Measurements from ENCODE around the gene ERN2.
"Not testable (repeated sequence)": the region's sequence is repeated elsewhere in the genome, so short reads cannot be mapped to it uniquely, and the experiment has no call there.

The ERN2 gene

DNA sequence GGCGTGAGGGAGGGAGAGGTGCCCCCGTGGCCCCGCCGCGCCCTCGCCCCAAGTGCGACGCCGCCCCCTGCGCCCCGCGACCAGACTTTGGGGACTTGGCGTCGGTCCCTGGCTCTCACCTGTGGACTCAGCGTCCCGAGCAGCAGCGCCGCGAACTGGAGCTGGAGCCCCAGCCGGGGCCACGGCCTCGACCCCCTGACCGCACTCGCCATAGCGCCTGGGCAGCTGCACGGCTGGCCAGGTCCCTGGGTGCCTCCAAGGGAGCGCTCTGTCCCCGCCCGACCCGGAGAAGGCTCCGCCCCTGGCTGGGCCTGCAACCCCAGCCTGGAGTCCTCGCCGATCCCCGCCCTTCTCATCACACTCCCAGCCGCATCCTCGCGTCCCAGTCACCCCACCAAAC lies at the start of gene ERN2:
Gene ERN2 (minus strand): TSS at position 247 of the 400 bp plus-strand sequence. CDS start 35 bp downstream, at position 212.
- DNase-seq = no peak

DNA sequence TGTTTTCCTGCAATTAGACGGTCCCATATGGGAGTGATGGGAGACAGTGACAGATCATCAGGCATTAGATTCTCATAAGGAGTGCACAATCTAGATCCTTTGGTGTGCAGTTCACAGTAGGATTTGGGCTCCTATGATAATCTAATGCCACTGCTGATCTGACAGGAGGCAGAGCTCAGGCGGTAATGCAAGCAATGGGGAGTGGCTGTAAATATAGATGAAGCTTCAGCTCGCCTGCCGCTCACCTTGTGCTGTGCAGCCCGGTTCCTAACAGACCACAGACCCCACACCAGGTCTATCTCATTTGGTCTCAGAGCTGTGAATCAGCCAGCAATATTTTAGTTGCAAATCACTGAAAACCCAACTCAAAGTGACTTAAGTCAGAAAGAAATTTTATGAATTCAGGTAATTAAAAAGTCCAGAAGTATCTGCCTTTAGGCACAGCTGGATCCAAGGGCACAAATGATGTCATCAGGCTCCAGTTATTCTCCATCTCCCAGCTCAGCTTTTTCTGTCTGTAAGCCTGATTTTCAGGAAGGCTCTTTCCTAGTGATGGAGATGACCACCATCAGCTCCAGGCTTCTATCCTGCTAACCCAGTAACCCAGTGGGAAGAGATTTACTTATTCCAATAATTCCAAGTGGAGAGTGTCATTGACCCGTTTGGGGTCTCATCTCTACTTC lies 45.1 kb upstream of the ERN2 start:
- no peak for DNase-seq

DNA sequence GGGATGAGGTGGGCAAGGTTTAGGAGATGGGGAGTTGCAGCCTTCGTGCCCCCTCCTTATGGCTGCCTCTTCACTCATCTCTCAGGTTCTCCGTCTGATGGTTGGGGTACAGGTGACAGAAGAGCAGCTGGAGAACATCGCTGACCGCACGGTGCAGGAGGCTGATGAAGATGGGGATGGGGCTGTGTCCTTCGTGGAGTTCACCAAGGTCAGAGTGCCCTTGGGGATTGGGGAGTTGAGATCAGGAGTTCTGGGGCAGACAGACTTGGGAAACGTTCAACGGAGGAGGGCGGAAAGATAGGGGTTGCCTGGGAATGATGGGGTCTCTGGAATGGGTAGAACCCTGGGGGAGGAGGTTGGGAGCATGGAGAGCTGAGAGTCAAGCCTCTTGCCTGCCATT lies 44.1 kb upstream of the ERN2 start:
- DNase-seq = no peak

DNA sequence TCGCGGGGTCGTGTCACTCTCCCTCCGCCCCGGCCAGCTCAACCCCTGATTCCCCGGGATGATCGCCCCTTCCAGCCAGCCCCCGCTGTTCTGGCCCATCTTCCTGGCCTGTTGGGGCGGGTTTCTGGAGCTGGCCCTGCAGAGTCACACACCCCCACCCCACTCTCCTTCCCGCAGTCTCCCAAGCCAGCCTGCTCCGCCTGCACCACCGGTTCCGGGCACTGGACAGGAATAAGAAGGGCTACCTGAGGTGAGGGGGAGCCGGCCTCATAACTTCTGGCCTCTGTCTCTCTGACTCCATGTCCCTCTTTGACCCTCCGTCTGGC lies 42.4 kb upstream of the ERN2 start:
- no peak for DNase-seq

- DNase-seq = no peak
These were observed 41.8 kb upstream of the ERN2 start, which contains the start of gene CHP2 for GRCh38 chr16:23754594-23755483. Gene CHP2, plus strand, starts transcription at chr16:23755026. Its CDS starts 24 bp downstream, at chr16:23755050.

DNA sequence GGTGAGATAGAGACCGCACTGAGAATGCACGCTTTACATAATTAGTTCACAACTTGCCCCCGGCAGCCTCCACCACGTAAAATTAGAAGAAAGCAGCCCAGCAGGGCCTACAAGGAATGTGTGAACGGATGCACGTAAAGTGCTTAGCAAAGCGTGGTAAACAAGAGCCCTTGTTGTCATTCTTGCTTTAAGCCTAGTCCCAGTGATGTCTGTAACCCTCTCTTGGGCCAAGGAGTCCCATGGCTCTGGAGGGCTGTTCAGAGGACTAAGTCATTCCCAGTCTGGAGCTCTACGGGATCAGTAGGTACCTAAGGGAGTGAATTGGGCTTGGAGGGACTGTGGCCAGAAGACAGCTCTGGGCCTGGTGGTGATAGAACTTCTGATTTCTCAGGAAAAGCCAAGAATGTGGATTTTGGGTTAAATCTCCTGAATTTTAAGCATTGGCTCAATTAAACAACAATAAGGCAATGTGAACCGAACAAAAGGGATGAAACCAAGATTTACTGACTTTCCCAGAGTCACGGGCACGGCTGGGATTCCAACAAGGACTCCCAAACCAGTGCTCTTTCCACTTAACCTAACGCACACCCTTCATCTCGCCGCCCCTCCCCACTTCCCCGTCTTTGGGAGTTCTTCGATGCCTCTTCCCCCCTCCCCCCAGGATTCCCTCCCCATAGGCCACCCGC lies 41.0 kb upstream of the ERN2 start:
- no peak for DNase-seq

DNA sequence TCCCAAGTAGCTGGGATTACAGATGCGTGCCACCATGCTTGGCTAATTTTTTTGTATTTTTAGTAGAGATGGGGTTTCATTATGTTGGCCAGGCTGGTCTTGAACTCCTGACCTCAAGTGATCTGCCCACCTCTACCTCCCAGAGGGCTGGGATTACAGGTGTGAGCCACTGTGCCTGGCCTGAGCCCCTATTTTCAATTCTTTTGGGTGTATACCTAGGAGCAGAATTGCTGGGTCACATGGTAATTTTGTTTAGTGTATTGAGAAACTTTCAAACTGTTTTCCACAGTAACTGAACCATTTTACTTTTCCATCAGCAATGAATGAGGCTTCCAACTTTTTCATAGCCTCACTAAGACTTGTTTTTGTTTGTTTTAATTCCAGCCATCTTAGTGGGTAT lies 38.0 kb upstream of the ERN2 start:
- not testable (repeated sequence) for DNase-seq

GRCh38 chr16:23748630-23749029 lies 35.6 kb upstream of the ERN2 start:
- DNase-seq = no peak

DNA sequence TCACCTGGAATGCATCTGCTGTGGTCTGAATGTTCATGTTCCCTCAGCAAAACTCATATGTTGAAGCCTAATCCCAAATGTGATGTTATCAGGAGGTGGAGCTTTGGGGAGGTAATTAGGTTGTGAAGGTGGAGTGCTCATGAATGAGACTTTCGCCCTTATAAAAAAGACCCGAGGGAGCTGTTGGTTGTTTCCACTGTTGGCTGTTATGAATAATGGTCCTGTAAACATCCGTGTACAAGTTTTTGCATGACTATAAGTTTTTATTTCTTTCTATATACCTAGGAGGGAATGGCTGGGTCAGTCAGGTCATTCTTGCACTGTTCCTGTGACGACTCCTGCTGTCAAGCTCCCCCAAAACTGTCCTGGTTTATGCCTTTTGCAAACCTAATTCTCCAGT lies 32.2 kb upstream of the ERN2 start:
- DNase-seq = no peak

DNA sequence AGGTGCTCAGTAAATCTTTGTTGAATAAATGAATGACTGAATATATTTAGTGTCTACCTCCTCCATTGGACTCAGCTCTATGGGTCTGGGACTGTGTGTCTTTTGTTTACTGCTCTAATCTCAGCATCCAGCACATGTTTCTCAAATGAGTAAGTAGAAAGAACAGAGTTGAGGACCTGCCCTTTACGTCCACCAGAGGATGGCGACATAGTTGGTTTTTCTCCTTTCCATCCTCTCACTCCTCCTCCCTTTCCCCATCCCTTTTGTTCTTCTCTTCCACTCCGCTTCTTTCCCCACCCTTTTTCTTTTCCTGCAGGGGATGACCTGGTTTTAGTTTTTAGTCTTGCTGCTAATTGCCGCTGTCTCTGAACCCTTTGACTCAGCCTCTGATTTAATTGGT lies 29.7 kb upstream of the ERN2 start:
- DNase-seq = no peak

- DNase-seq = no peak
These were observed 28.8 kb upstream of the ERN2 start for GRCh38 chr16:23741675-23742303.

- no peak for DNase-seq
These were observed 26.5 kb upstream of the ERN2 start for GRCh38 chr16:23739516-23739915.

GRCh38 chr16:23737423-23738028 lies 24.5 kb upstream of the ERN2 start:
- DNase-seq = not testable (repeated sequence)

DNA sequence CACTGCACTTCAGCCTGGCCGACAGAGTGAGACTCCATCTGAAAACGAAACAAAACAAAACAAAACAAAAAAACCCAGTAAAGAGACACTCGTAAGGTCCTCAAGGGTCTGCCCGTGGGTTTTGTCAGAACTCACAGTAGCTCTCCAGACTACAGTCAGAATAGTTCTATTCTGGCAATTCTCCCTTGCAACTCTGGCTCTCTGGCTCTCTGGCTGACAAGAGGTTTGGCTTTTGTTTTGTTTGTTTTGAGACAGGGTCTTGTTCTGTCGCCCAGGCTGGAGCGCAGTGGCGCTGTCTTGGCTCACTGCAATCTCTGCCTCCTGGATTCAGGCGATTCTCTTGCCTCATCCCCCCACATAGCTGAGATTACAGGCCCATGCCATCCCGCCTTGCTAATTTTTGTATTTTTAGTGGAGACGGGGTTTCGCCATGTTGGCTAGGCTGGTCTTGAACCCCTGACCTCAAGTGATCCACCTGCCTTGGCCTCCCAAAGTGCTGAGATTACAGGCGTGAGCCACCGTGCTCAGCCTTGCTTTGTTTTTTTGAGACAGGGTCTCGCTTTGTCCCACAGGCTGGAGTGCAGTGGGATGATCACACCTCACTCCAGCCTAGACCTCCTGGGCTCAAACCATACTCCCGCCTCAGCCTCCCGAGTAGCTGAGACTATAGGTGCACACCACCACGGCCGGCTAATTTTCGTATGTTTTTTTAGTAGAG lies 21.3 kb upstream of the ERN2 start:
- no peak for DNase-seq

DNA sequence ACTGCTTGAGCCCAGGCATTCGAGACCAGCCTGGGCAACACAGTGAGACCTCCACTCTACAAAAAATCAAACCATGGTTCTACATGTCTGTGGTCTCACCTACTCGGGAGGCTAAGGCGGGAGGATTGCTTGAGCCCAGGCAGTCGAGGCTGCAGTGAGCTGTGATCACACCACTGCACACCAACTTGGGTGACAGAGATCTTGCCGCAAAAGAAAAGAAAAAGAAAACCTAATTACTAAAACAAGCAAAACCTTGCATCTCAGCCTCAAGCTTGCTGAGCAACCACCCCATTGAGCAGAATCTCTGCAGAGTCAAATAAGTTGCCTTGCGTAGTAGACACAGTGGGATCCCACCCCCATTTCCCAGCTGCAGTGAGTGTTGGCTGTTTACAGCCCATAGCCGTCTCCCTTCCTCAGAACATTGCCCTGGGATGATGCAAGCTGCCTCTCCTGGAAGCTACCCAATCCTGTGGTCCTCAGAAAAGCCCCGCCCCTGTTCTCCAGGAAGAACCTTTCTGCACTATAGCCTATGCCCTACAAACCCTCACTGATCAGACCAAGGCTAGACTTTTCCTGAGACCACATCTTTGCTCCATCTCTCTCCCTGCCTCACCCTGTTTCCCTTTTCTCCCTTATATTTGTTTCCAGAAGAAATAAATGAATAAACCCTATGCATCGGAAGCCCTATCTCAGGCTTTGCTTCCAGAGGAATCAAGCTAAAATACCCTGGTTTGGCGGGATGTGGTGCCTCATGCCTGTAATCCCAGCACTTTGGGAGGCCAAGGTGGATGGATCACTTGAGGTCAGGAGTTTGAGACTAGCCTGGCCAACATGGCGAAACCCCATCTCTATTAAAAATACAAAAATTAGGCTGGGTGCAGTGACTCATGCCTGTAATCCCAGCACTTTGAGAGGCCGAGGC lies 16.7 kb upstream of the ERN2 start:
- DNase-seq = peak; percentile 69

- no peak for DNase-seq
These were observed 15.1 kb upstream of the ERN2 start for GRCh38 chr16:23728112-23728477.

GRCh38 chr16:23726710-23727109 lies 13.7 kb upstream of the ERN2 start:
- DNase-seq = no peak

DNA sequence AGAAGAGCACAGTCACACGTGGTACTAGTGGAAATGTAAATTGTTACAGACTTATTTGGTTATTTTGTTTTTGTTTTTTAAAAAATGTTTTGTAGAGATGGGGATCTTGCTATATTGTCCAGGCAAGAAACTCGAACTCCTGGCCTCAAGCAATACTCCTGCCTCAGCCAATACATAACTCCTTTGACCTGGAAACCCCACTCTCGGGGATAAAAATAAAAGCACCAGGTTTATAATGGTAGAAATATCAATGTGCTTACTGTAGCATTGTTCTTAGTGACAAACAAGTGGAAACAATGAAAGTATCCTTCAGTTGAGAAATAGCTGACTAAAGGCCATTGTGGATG lies 11.7 kb upstream of the ERN2 start:
- DNase-seq = no peak

GRCh38 chr16:23724096-23724784 lies 11.2 kb upstream of the ERN2 start:
- DNase-seq = no peak

DNA sequence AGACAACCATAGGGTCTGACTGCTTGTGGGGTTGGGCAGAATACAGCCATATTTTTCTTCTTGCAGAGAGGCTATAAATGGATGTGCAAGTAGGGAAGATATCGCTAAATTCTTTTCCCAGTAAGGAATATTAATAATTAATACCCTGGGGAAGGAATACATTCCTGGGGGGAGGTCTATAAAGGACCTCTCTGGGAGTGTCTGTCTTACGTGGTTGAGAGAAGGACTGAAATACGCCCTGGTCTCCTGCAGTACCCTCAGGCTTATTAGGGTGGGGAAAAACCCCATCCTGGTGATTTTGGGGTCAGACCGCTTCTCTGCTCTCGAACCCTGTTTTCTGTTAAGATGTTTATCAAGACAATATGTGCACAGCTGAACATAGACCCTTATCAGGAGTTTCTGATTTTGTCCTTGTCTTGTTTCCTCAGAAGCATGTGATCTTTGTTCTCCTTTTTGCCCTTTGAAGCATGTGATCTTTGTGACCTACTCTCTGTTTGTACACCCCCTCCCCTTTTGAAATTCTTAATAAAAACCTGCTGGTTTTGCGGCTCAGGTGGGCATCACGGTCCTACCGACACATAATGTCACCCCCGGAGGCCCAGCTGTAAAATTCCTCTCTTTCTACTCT lies 9.7 kb upstream of the ERN2 start:
- DNase-seq = not testable (repeated sequence)
